Adipose tissue (tissue), 3 donors: ENCODE data around the gene OSBPL7. TPM values are rescaled to one million over a fixed set of nuclear protein-coding genes. Genes with fewer than 3 reads are reported as not detected.
"Not testable (repeated sequence)": the region's sequence is repeated elsewhere in the genome, so short reads cannot be mapped to it uniquely, and the experiment has no call there.

ENCODE experiments used
- H3K27ac ChIP-seq: one replicate; pipeline ENCODE4 v1.5.1; 2013; ENCODE audit warnings: low read depth, low read length
- WGBS, 3 donors: extraction: QIAGEN DNeasy Blood & Tissue Kit; methylation state at CpG; one replicate each; pipeline ENCODE4 v1.1.7; 2013; 5-methylcytosine and 5-hydroxymethylcytosine counted together
- polyA plus RNA-seq, 3 donors: library from polyadenylated mRNA; stranded (reverse); fragments of 200-250 nt; gene quantifications; one replicate each; pipeline ENCODE4 v1.2.3, GENCODE V29; 2013
- donor health status: healthy with polysubstance abuse.
- donor health status: Bipolar disorder and iron deficiency.
- donor health status: healthy.

Gene OSBPL7
- polyA plus RNA-seq, 3 donors, result 5.3 to 11.0 (median 5.6) TPM

DNA sequence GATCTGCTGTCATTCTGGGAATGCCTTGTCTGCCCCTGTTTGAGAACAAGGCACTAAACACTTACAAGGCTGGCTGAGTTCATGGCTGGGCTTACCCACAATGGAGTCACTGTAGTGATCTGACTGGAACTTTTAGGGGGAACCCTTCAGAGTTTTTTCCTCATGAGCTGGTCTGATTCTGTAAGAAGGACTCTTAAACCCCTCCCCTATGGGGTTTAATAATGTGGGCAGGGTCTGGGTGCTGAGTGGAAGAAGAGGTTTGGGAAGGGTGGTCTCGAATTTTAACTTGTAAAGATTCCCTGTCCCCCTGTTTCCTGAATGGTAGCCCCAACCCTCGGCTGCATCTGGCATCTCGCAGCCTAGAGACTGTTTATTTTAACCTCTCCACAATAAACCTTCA lies 30.6 kb downstream of the OSBPL7 start:
- WGBS, 3 donors, result 29 to 40% (median 38%) methylated on average over 3 of the region's 3 CpGs
- no peak overlapping the region for H3K27ac ChIP-seq

DNA sequence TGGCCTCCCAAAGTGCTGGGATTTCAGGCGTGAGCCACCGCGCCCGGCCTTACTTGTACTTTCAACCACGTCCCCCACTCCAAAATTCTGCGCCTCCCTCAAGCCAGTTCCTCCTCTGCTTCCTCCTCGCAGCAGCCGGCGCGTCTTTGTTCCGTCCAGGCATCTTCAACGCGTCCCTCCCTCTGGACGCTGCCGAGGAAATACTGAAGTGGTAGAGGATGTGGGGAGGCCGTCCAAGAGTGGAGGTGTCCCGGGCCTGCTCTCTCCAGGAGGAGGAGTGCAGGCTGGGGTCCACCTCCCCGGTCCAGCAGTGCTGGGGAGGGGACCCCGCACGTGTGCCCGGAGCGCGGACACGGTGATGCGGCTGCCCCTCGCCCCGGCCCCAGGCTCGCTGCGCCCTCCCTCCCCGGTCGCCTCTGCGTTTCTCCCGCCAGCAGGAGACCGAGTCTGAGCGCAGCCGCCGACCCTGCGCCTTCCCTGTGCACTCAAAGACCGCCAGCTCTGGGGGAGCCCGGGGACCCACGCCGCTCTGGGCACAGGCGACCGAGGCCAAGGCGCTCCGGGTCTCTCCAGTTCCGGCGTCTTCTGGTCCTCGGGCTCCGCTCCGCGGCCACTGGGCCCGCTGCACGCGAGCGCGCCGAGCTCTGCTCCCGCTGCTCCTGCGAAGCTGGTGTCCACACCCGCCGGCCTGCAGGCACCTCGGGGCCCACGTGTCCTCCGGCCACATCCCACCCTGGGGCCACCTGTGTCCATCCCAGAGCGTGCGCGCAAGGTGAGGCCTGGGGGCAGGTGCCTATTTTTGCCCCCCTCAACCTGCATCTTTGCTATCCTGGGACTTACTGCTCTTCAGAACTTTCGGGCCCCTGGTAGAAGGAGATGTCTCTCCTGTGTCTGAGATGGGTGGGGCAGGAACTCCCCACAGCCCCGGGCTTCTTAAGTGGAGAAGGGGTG lies 31.7 kb downstream of the OSBPL7 start:
- WGBS, 3 donors, result 1 to 3% (median 2%) methylated on average over 53 to 70 of the region's 70 CpGs
- H3K27ac ChIP-seq, result no peak overlapping the region

DNA sequence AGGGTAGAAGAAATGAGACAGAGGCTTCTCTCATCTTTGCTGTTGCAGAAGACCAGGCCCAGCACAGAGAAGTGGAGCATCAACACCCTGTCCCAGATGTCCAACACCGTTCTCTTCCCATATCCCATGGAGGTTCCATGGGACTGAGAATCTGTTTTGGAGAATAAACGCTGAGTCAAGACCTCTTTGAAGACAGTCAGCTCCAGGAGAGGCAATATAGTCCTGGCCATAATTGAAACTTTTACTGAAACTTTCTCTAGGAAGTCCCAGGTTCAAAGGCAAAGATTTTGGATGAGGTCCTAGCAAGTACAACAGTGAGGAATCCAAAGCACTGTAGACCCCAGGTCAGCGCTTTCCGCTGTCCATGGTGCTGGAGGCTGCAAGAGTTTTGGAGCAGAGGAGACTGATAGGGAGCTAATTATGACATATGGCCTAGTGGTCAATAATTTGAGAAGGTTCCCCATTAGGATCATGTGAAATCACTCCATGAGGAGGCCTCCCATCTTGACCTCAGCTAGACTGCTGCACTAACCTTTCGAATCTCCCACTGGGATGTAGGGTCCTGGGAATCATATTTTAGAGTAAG lies 36.0 kb downstream of the OSBPL7 start:
- 25 to 43% (median 41%) methylated on average over 5 of the region's 5 CpGs for WGBS, 3 donors
- no peak overlapping the region for H3K27ac ChIP-seq

GRCh38 chr17:47781397-47781796 lies 40.2 kb downstream of the OSBPL7 start:
- WGBS, 3 donors, result 64 to 72% (median 67%) methylated on average over 5 of the region's 5 CpGs
- no peak overlapping the region for H3K27ac ChIP-seq

DNA sequence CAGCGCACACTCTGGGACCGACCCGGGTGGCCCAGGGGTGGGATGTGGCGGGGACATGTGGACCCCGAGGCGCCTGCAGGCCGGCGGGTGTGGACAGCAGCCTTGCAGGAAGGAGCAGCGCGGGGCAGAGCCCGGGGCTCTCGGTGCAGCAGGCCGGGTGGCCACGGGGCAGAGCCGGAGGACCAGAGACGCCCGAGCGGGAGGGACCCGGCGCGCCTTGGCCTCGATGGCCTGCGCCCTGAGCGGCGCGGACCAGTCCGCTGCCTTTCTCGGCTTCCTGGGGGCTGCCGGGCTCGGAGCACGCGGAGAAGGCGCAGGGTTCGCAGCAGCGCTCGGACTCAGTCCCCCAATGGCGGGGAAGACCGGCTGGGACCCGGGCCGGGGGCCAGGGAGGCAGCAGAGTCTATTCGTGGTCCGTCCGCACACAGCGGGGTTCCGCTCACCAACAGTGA lies 43.4 kb downstream of the OSBPL7 start:
- WGBS, 3 donors, result 19 to 33% (median 27%) methylated on average over 24 to 45 of the region's 45 CpGs
- no peak overlapping the region for H3K27ac ChIP-seq

DNA sequence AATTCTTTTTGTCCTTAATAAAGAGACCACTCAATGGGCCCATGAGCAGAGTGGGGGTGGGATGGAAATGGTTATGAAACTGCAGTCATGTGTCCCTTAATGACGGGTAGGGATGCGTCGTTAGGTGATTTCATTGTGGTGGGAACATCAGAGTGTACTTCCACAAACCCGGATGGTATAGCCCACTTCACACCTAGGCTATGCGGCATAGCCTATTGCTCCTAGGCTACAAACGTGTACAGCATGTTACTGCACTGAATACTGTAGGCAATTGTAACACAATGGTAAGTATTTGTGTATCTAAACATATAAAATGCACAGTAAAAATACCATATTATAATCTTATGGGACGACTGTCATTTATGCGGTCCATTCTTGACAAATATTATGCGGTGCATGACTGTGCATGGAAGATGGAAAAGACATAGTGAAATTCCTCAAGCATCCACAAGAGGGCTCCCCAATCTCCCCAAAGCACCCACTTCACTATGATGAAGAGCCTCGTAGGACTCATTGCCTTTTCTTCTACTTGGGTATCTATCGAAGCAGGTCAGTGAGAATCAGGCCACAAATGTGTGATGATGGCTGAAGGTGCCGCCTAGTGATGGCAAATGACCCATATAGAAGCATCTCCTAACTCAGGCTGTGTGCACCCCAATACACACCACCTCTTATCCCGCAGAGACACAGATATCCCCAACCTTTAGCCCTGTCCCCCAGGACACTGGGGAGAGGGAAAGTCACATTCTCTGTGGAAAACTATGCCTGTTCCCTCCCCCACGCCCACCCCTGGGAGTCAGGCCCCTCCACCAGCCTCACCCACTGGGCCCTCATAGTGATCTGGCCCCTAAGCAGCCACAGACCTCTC lies 45.0 kb downstream of the OSBPL7 start:
- no peak overlapping the region for H3K27ac ChIP-seq
- 32 to 42% (median 41%) methylated on average over 14 of the region's 14 CpGs for WGBS, 3 donors

- 33 to 88% (median 82%) methylated on average over 1 of the region's 1 CpG for WGBS, 3 donors
- H3K27ac ChIP-seq, result no peak overlapping the region
These were observed 46.5 kb downstream of the OSBPL7 start for GRCh38 chr17:47774987-47775580.

- H3K27ac ChIP-seq, result no peak overlapping the region
- 54 to 74% (median 69%) methylated on average over 4 of the region's 4 CpGs for WGBS, 3 donors
These were observed 47.3 kb downstream of the OSBPL7 start for GRCh38 chr17:47774331-47774730.

GRCh38 chr17:47773649-47774048 lies 47.9 kb downstream of the OSBPL7 start:
- not testable (repeated sequence) for H3K27ac ChIP-seq
- WGBS, 3 donors, result 78 to 87% (median 83%) methylated on average over 9 of the region's 9 CpGs

GRCh38 chr17:47763913-47764582 lies 57.5 kb downstream of the OSBPL7 start:
- no peak overlapping the region for H3K27ac ChIP-seq
- WGBS, 3 donors, result 72 to 85% (median 84%) methylated on average over 3 of the region's 3 CpGs

DNA sequence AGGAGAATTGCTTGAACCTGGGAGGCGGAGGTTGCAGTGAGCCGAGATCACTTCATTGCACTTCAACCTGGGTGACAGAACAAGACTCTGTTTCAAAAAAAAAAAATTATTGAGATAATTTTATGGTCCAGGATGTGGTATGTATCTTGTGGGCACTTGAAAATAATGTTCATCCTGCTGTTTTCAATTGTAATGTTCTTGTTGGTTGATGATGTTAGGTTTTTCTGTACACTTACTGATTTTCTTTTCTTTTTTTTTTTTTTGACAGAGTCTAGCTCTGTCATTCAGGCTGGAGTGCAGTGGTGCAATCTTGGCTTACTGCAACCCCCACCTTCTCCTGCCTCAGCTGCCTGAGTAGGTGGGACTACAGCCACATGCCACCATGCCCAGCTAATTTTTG lies 58.9 kb downstream of the OSBPL7 start:
- no peak overlapping the region for H3K27ac ChIP-seq
- 93 to 94% (median 94%) methylated on average over 2 of the region's 2 CpGs for WGBS, 3 donors

DNA sequence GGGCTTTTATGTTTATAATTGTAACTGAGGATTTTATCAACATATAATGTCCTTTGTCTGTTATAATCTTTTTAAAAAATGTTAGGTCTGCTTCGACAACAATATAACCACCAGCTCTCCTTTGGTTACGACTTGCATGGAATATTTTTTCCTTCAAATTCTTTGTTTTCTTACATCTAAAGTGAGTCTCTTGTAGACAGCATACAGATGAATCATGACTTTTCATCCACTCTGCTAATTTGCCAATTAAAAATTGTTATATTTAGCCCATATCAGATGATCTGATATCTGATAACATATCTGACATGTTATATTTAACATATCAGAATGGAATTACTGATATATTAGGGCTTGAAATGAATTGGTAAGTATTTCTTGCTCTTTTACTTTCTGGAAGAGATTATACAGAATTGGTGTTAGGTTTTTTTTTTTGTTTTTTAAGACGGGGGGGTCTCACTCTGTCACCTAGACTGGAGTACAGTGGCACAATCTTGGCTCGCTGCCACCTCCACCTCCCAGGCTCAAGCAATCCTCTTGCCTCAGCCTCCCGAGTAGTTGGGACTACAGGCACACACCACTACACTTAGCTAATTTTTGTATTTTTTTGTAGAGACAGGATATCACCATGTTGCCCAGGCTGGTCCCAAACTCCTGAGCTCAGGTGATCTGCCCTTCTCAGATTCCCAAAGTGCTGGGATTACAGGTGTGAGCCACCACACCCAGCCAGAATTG lies 61.0 kb downstream of the OSBPL7 start:
- 67 to 81% (median 80%) methylated on average over 5 of the region's 5 CpGs for WGBS, 3 donors
- no peak overlapping the region for H3K27ac ChIP-seq

DNA sequence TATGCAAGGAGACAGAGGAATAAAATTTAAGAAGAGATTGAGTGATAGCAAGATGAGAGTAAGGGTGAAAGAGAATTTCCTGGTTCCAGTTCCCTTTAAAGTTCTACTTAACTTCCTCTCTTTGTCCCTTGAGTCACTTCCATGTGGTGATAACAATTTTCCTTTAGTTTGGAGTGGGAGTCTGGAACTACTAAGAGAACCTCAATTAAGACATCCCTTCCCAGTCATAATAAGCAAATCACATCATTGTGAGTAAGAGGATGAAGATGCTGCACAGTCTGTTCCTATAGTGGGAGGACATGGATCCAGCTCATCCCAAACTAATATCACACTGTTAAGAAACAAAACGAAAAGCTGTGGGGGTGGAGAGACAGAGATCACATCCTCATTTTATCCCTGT lies 64.2 kb downstream of the OSBPL7 start:
- 23 to 55% (median 34%) methylated on average over 1 of the region's 1 CpG for WGBS, 3 donors
- no peak overlapping the region for H3K27ac ChIP-seq

Other genes starting within 250 kb of the OSBPL7 start
- gene KPNB1, start 171.9 kb downstream of the OSBPL7 start, polyA plus RNA-seq, result 10 to 100 TPM; 40.6 to 99.5 (median 77.0) TPM
- gene TBKBP1, start 127.6 kb downstream of the OSBPL7 start, polyA plus RNA-seq, result 10 to 100 TPM in 2 of 3 donors, 1 to 10 TPM in 1; 5.9 to 21.5 (median 14.2) TPM
- gene TBX21, start 88.6 kb downstream of the OSBPL7 start, polyA plus RNA-seq, result under 1 TPM; 0.03 to 0.90 (median 0.31) TPM
- 10 to 100 TPM; 42.3 to 52.0 (median 44.2) TPM for gene MRPL10, start 9.7 kb upstream of the OSBPL7 start, polyA plus RNA-seq
- gene LRRC46, start 9.9 kb upstream of the OSBPL7 start, polyA plus RNA-seq, result under 1 TPM; 0.39 to 0.90 (median 0.49) TPM
- 100 to 1,000 TPM in 1 of 3 donors, 10 to 100 TPM in 2; 37.9 to 181 (median 89.5) TPM for gene SCRN2, start 19.5 kb upstream of the OSBPL7 start, polyA plus RNA-seq
- under 1 TPM; 0.45 to 0.56 (median 0.49) TPM for gene SP6, start 29.4 kb upstream of the OSBPL7 start, polyA plus RNA-seq
- gene SP2, start 74.4 kb upstream of the OSBPL7 start, polyA plus RNA-seq, result 10 to 100 TPM in 1 of 3 donors, 1 to 10 TPM in 2; 7.2 to 15.7 (median 9.2) TPM
- 1 to 10 TPM; 6.2 to 9.6 (median 9.2) TPM for gene PNPO, start 119.8 kb upstream of the OSBPL7 start, polyA plus RNA-seq
- 10 to 100 TPM in 1 of 3 donors, 1 to 10 TPM in 2; 1.0 to 80.7 (median 7.1) TPM for gene PRR15L, start 136.1 kb upstream of the OSBPL7 start, polyA plus RNA-seq
- gene CDK5RAP3, start 149.3 kb upstream of the OSBPL7 start, polyA plus RNA-seq, result 100 to 1,000 TPM; 119 to 176 (median 156) TPM
- 100 to 1,000 TPM in 1 of 3 donors, 10 to 100 TPM in 1, 1 to 10 TPM in 1; 6.8 to 115 (median 49.1) TPM for gene COPZ2, start 216.0 kb upstream of the OSBPL7 start, polyA plus RNA-seq
- gene NFE2L1, start 226.6 kb upstream of the OSBPL7 start, polyA plus RNA-seq, result 100 to 1,000 TPM in 1 of 3 donors, 10 to 100 TPM in 2; 29.9 to 183 (median 91.0) TPM